Parathyroid adenoma (tissue), 2 donors: ENCODE data around the gene SPRN.

Experiments
- H2AFZ ChIP-seq: fragments of 300-600 bp; sonication (generic); one replicate; pipeline ENCODE4 v1.7.0; 2017; ENCODE audit warnings: antibody characterized with exemption, mild to moderate bottlenecking
- H3K27ac ChIP-seq: fragments of 300-600 bp; sonication (generic); one replicate; pipeline ENCODE4 v1.7.0; 2017
- H3K27me3 ChIP-seq: fragments of 300-600 bp; sonication (generic); one replicate; pipeline ENCODE4 v1.7.0; 2017; ENCODE audit warnings: low read length; ENCODE audit not compliant: control insufficient read depth, insufficient read depth
- H3K36me3 ChIP-seq: fragments of 300-600 bp; sonication (generic); one replicate; pipeline ENCODE4 v1.7.0; 2017; ENCODE audit warnings: low read length; ENCODE audit not compliant: control insufficient read depth, insufficient read depth
- H3K4me1 ChIP-seq: fragments of 300-600 bp; sonication (generic); one replicate; pipeline ENCODE4 v1.7.0; 2017; ENCODE audit warnings: control low read depth
- H3K4me2 ChIP-seq: fragments of 300-600 bp; sonication (generic); one replicate; pipeline ENCODE4 v1.7.0; 2017; ENCODE audit warnings: low read length
- H3K4me3 ChIP-seq: fragments of 300-600 bp; sonication (generic); one replicate; pipeline ENCODE4 v1.7.0; 2017; ENCODE audit warnings: low read depth, low read length
- H3K79me2 ChIP-seq: fragments of 300-600 bp; sonication (generic); one replicate; pipeline ENCODE4 v1.7.0; 2017; ENCODE audit warnings: control low read depth
- H3K9ac ChIP-seq: fragments of 300-600 bp; sonication (generic); one replicate; pipeline ENCODE4 v1.7.0; 2017; ENCODE audit warnings: mild to moderate bottlenecking
- H3K9me3 ChIP-seq: fragments of 300-600 bp; sonication (generic); one replicate; pipeline ENCODE4 v1.7.0; 2017; ENCODE audit warnings: low read length; ENCODE audit not compliant: control insufficient read depth
- CTCF ChIP-seq: fragments of 300-600 bp; sonication (generic); IDR thresholded peaks from one replicate; pipeline ENCODE4 v1.7.0; 2017; ENCODE audit warnings: antibody characterized with exemption, mild to moderate bottlenecking
- donor health status: primary hyperparathyroidism.

Gene SPRN

DNA sequence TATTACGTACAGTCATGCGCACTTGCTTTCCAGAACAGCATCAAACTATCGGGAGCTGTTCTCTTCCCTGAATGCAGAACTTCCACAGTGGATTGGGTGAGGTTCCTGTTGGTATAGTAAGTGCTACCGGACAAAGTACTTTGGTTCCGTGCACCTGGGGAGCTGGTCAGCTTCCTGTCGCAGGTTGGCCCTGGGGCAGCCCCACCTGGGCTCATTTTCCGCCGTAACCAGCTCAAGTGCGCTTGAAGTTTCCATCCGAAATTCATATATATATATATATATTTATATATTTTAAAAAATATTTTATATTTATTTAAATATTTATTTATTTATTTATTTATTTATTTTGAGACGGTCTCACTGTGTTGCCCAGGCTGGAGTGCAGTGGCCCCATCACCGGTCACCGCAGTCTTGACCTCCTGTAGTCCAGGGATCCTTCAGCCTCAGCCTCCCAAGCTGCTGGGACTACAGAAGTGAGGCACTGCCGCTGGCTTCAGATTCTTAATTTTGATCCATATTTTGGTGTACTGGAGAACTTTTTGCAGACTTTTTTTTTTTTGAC lies 35.9 kb upstream of the SPRN start:
- Histone ChIP-seq H3K4me2 (no peak overlapping the region), H3K27me3 (no peaks in the 10 kb centered on the region), H3K4me3 (no peak overlapping the region), H2AFZ (no peak overlapping the region), H3K27ac (no peak overlapping the region), H3K4me1 (no peaks in the 10 kb centered on the region), H3K36me3 (no peaks in the 10 kb centered on the region), H3K79me2 (no peaks in the 10 kb centered on the region), H3K9me3 (no peaks in the 10 kb centered on the region), H3K9ac (no peak overlapping the region)
- TF ChIP-seq CTCF = no peak

DNA sequence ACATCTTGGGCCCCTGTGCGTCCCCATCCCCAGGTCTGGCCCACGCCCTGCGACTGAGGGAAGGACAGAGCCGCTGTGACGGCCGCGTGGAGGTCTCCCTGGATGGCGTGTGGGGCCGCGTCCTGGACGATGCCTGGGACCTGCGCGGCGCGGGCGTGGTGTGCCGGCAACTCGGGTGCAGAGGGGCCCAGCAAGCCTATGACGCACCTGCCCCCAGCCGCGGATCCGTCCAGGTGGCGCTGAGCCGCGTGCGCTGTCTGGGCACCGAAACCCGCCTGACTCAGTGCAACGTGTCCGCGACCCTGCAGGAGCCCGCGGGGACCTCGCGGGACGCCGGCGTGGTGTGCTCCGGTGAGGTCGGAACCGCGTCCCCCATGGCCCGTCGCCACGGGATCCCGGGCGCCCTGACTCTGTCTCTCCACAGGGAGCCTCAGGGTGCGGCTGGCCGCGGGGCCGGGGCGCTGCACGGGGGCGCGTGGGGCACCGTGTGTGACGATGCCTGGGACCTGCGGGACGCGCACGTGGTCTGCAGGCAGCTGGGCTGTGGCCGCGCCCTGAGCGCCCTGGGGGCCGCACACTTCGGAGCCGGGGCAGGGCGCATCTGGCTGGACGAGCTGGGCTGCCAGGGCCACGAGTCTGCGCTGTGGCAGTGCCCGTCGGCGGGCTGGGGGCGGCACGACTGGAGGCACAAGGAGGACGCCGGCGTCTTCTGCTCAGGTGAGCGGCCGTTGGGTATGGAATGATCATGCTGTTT lies 35.2 kb upstream of the SPRN start:
- H3K27ac ChIP-seq = no peak overlapping the region
- no peaks in the 10 kb centered on the region for H3K36me3 ChIP-seq
- no peak for TF ChIP-seq CTCF
- H3K9me3 ChIP-seq = no peaks in the 10 kb centered on the region
- H3K4me2 ChIP-seq = no peak overlapping the region
- no peak overlapping the region for H3K4me3 ChIP-seq
- H3K4me1 ChIP-seq = no peaks in the 10 kb centered on the region
- H3K79me2 ChIP-seq = no peaks in the 10 kb centered on the region
- no peak overlapping the region for H3K9ac ChIP-seq
- no peaks in the 10 kb centered on the region for H3K27me3 ChIP-seq
- H2AFZ ChIP-seq = no peak overlapping the region

GRCh38 chr10:133458710-133459453 lies 34.5 kb upstream of the SPRN start:
- Histone ChIP-seq H3K36me3 (no peaks in the 10 kb centered on the region), H3K4me2 (no peak overlapping the region), H3K27me3 (no peaks in the 10 kb centered on the region), H3K9ac (no peak overlapping the region), H3K4me3 (no peak overlapping the region), H3K79me2 (no peaks in the 10 kb centered on the region), H3K9me3 (no peaks in the 10 kb centered on the region), H3K27ac (no peak overlapping the region), H3K4me1 (no peaks in the 10 kb centered on the region), H2AFZ (no peak overlapping the region)
- no peak for TF ChIP-seq CTCF

GRCh38 chr10:133458021-133458709 lies 33.7 kb upstream of the SPRN start:
- Histone ChIP-seq H3K4me3 (no peak overlapping the region), H3K27me3 (no peaks in the 10 kb centered on the region), H3K9me3 (no peaks in the 10 kb centered on the region), H3K4me1 (no peaks in the 10 kb centered on the region), H2AFZ (no peak overlapping the region), H3K9ac (no peak overlapping the region), H3K4me2 (no peak overlapping the region), H3K27ac (no peak overlapping the region), H3K79me2 (no peaks in the 10 kb centered on the region), H3K36me3 (no peaks in the 10 kb centered on the region)
- TF ChIP-seq CTCF = no peak
